Glutamatergic neuron (in vitro differentiated cells): ENCODE results near the gene APOB. TPM values are rescaled to one million over a fixed set of nuclear protein-coding genes. Genes with fewer than 3 reads are reported as not detected.

Source experiments
- DNase-seq: peaks from one replicate; pipeline ENCODE4 v3.0.0; 2022
- H3K27ac Mint-ChIP-seq: one replicate; pipeline ENCODE4 v1.8.0; 2020; ENCODE audit warnings: mild to moderate bottlenecking, mixed read lengths, inconsistent platforms; ENCODE audit not compliant: unreplicated experiment
- H3K27me3 Mint-ChIP-seq: one replicate; pipeline ENCODE4 v1.8.0; 2020; ENCODE audit warnings: mild to moderate bottlenecking, moderate library complexity, mixed read lengths, inconsistent platforms; ENCODE audit not compliant: unreplicated experiment
- H3K36me3 Mint-ChIP-seq: one replicate; pipeline ENCODE4 v1.8.0; 2020; ENCODE audit warnings: mild to moderate bottlenecking, mixed read lengths, inconsistent platforms; ENCODE audit not compliant: unreplicated experiment
- H3K4me1 Mint-ChIP-seq: one replicate; pipeline ENCODE4 v1.8.0; 2020; ENCODE audit warnings: mild to moderate bottlenecking, low read depth, mixed read lengths, inconsistent platforms; ENCODE audit not compliant: unreplicated experiment
- H3K4me3 Mint-ChIP-seq: one replicate; pipeline ENCODE4 v1.8.0; 2020; ENCODE audit warnings: mild to moderate bottlenecking, mixed read lengths, inconsistent platforms; ENCODE audit not compliant: unreplicated experiment
- H3K9me3 Mint-ChIP-seq: one replicate; pipeline ENCODE4 v1.8.0; 2020; ENCODE audit warnings: mild to moderate bottlenecking, moderate library complexity, mixed read lengths, inconsistent platforms; ENCODE audit not compliant: unreplicated experiment
- total RNA-seq: library from RNA; stranded (reverse); fragmentation: NEBNext Ultra II Directional; extraction: Animal tissue kit (Norgen Biotek cat#: 25700); gene quantifications from one replicate; pipeline ENCODE4 v1.2.1, GENCODE V29; 2021; ENCODE audit not compliant: unreplicated experiment
- TF ChIP-seq, protein P1 (sequence below): fragments of 200-600 bp; sonication (generic); IDR thresholded peaks from one replicate; pipeline ENCODE4 v1.5.0; 2021; ENCODE audit not compliant: partially characterized antibody, unreplicated experiment

APOB gene
- total RNA-seq, 1 donor from 2014 or later, result not detected

GRCh38 chr2:21008790-21009661 is 34.8 kb downstream of the APOB start:
- no peaks in the 10 kb centered on the region for H3K4me1 Mint-ChIP-seq
- H3K4me3 Mint-ChIP-seq, result no peak overlapping the region
- DNase-seq, result no peak
- no peaks in the 10 kb centered on the region for H3K9me3 Mint-ChIP-seq
- H3K27me3 Mint-ChIP-seq, result no peaks in the 10 kb centered on the region
- TF ChIP-seq, protein P1, sequence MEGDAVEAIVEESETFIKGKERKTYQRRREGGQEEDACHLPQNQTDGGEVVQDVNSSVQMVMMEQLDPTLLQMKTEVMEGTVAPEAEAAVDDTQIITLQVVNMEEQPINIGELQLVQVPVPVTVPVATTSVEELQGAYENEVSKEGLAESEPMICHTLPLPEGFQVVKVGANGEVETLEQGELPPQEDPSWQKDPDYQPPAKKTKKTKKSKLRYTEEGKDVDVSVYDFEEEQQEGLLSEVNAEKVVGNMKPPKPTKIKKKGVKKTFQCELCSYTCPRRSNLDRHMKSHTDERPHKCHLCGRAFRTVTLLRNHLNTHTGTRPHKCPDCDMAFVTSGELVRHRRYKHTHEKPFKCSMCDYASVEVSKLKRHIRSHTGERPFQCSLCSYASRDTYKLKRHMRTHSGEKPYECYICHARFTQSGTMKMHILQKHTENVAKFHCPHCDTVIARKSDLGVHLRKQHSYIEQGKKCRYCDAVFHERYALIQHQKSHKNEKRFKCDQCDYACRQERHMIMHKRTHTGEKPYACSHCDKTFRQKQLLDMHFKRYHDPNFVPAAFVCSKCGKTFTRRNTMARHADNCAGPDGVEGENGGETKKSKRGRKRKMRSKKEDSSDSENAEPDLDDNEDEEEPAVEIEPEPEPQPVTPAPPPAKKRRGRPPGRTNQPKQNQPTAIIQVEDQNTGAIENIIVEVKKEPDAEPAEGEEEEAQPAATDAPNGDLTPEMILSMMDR, result no peak
- H3K36me3 Mint-ChIP-seq, result no peaks in the 10 kb centered on the region
- no peak overlapping the region for H3K27ac Mint-ChIP-seq

DNA sequence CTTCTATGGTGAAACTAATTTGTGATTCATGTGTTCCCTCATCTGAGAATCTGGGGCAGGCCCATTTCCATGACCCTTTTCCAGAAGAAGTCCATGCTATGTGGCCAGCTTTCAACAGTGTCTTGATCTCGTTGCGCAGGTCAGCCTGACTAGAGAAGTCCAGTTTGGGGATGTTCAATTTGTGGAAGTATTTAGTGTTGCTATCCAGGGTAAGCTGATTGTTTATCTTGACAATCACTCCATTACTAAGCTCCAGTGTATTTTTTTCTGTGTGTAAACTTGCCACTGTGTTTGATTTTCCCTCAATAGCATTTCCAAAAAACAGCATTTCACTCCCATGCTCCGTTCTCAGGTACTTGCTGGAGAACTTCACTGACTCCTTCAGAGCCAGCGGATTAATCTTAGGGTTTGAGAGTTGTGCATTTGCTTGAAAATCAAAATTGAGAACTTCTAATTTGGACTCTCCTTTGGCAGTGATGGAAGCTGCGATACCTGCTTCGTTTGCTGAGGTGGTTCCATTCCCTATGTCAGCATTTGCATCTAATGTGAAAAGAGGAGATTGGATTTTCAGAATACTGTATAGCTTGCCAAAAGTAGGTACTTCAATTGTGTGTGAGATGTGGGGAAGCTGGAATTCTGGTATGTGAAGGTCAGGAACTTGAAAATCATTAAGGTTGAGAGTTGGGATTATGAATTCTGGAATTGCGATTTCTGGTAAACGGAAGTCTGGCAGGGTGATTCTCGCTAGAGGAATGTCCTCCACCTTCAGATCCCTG is 35.7 kb downstream of the APOB start:
- H3K27me3 Mint-ChIP-seq, result no peaks in the 10 kb centered on the region
- DNase-seq, result no peak
- H3K4me3 Mint-ChIP-seq, result no peak overlapping the region
- no peak overlapping the region for H3K27ac Mint-ChIP-seq
- H3K9me3 Mint-ChIP-seq, result no peaks in the 10 kb centered on the region
- TF ChIP-seq, protein P1, result no peak
- H3K4me1 Mint-ChIP-seq, result no peaks in the 10 kb centered on the region
- H3K36me3 Mint-ChIP-seq, result no peaks in the 10 kb centered on the region

GRCh38 chr2:21007129-21008013 is 36.5 kb downstream of the APOB start:
- TF ChIP-seq, protein P1, result no peak

GRCh38 chr2:21006423-21007128 is 37.3 kb downstream of the APOB start:
- Mint-ChIP-seq H3K36me3 (no peaks in the 10 kb centered on the region), H3K9me3 (no peaks in the 10 kb centered on the region), H3K4me1 (no peaks in the 10 kb centered on the region), H3K4me3 (no peak overlapping the region), H3K27me3 (no peaks in the 10 kb centered on the region), H3K27ac (no peak overlapping the region)
- no peak for DNase-seq
- TF ChIP-seq, protein P1, result no peak

More at GRCh38 chr2:21007129-21008013, 36.5 kb downstream of the APOB start:
- Mint-ChIP-seq H3K36me3 (no peaks in the 10 kb centered on the region), H3K27ac (no peak overlapping the region), H3K9me3 (no peaks in the 10 kb centered on the region), H3K4me1 (no peaks in the 10 kb centered on the region), H3K4me3 (no peak overlapping the region), H3K27me3 (no peaks in the 10 kb centered on the region)
- no peak for DNase-seq
